HL-60 (cell line): ENCODE results near the gene STEAP3.
"Not testable (repeated sequence)": the region's sequence is repeated elsewhere in the genome, so short reads cannot be mapped to it uniquely, and the experiment has no call there.

Experiments used
- DNase-seq, 2 experiments: peaks; one replicate each; pipeline ENCODE4 v3.0.0-alpha.2; 2010 to 2020; ENCODE audit warnings: low read depth in 1 of 2, low spot score in 1 of 2
- H3K27ac ChIP-seq: fragments of 250-450 bp; sonication (Bioruptor Pico); replicated peaks from 2 replicates; pipeline ENCODE4 v1.5.1; 2020; ENCODE audit warnings: mild to moderate bottlenecking, moderate library complexity
- H3K27me3 ChIP-seq: fragments of 250-450 bp; sonication (Bioruptor Pico); 2 replicates; pipeline ENCODE4 v1.5.1; 2021; ENCODE audit warnings: mild to moderate bottlenecking, moderate library complexity; ENCODE audit not compliant: insufficient read depth, poor library complexity, severe bottlenecking
- H3K4me3 ChIP-seq: replicated peaks from 2 replicates; pipeline ENCODE4 v1.5.1; 2011; ENCODE audit warnings: mild to moderate bottlenecking, control low read depth, low read length; ENCODE audit not compliant: insufficient read depth
- GABPA ChIP-seq: IDR thresholded peaks from 2 replicates; pipeline ENCODE4 v1.6.1; 2012; ENCODE audit warnings: low read depth
- POLR2AphosphoS5 ChIP-seq: IDR thresholded peaks from 2 replicates; pipeline ENCODE4 v1.6.1; 2012; ENCODE audit warnings: low read depth
- SPI1 ChIP-seq: IDR thresholded peaks from 2 replicates; pipeline ENCODE4 v1.6.1; 2012; ENCODE audit warnings: low read depth, mild to moderate bottlenecking, borderline replicate concordance
- TF ChIP-seq, protein P1 (sequence below): IDR thresholded peaks from one replicate; pipeline ENCODE4 v1.5.1; 2011; ENCODE audit warnings: low read length, control low read depth, inconsistent platforms; ENCODE audit not compliant: insufficient read depth
- TF ChIP-seq, protein P2 (sequence below): IDR thresholded peaks from 2 replicates; pipeline ENCODE4 v1.6.1; 2012; ENCODE audit warnings: low read depth; ENCODE audit not compliant: insufficient replicate concordance

The STEAP3 gene

DNA sequence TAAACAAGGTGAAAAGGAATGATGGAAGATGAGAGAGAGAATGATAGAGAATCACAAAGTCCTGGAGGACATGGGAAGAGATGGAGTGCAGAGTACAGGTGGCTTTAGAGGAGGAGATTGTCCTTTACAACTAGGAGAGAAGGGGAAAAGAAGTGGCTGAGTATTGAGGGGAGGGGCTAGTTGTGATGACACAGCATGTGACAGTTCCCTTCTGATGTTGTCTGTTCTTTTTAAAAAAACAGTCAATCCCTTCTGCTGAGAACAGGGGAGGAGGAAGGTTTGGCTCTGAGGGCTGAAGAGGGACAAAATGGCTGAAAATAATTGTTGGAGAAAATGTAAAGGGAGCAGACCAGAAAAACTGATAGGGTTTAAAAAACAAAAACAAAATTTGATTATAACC lies 44.0 kb downstream of the STEAP3 start:
- H3K4me3 ChIP-seq: no peak overlapping the region

DNA sequence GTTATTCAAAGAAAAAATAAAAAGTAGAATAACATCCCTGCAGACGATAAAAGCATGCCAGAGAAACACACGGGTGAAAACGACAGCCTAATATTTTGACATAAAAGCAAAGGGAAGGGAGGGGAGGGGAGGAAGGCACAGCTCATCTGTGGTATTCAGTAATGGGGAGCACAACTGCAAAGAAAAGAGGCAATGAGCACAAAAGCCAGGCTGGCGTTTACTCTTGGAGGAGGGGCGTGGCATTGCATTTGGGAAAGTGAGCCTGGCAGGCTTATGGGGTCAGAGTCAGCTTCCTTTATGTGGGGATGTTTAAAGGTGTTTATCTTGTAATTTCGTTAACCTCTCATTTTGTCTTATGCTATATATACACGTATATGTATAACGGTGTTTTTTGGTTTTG lies 53.2 kb downstream of the STEAP3 start:
- no peak overlapping the region for H3K4me3 ChIP-seq
- TF ChIP-seq SPI1 (no peak), POLR2AphosphoS5 (no peak), GABPA (no peak)
- TF ChIP-seq, protein P1, sequence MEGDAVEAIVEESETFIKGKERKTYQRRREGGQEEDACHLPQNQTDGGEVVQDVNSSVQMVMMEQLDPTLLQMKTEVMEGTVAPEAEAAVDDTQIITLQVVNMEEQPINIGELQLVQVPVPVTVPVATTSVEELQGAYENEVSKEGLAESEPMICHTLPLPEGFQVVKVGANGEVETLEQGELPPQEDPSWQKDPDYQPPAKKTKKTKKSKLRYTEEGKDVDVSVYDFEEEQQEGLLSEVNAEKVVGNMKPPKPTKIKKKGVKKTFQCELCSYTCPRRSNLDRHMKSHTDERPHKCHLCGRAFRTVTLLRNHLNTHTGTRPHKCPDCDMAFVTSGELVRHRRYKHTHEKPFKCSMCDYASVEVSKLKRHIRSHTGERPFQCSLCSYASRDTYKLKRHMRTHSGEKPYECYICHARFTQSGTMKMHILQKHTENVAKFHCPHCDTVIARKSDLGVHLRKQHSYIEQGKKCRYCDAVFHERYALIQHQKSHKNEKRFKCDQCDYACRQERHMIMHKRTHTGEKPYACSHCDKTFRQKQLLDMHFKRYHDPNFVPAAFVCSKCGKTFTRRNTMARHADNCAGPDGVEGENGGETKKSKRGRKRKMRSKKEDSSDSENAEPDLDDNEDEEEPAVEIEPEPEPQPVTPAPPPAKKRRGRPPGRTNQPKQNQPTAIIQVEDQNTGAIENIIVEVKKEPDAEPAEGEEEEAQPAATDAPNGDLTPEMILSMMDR: no peak
- TF ChIP-seq, protein P2, sequence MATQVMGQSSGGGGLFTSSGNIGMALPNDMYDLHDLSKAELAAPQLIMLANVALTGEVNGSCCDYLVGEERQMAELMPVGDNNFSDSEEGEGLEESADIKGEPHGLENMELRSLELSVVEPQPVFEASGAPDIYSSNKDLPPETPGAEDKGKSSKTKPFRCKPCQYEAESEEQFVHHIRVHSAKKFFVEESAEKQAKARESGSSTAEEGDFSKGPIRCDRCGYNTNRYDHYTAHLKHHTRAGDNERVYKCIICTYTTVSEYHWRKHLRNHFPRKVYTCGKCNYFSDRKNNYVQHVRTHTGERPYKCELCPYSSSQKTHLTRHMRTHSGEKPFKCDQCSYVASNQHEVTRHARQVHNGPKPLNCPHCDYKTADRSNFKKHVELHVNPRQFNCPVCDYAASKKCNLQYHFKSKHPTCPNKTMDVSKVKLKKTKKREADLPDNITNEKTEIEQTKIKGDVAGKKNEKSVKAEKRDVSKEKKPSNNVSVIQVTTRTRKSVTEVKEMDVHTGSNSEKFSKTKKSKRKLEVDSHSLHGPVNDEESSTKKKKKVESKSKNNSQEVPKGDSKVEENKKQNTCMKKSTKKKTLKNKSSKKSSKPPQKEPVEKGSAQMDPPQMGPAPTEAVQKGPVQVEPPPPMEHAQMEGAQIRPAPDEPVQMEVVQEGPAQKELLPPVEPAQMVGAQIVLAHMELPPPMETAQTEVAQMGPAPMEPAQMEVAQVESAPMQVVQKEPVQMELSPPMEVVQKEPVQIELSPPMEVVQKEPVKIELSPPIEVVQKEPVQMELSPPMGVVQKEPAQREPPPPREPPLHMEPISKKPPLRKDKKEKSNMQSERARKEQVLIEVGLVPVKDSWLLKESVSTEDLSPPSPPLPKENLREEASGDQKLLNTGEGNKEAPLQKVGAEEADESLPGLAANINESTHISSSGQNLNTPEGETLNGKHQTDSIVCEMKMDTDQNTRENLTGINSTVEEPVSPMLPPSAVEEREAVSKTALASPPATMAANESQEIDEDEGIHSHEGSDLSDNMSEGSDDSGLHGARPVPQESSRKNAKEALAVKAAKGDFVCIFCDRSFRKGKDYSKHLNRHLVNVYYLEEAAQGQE: no peak
- H3K27me3 ChIP-seq: no peaks in the 10 kb centered on the region
- DNase-seq: no peak
- H3K27ac ChIP-seq: no peak overlapping the region

More for the DNA sequence above, 44.0 kb downstream of the STEAP3 start:
- DNase-seq: peak in 1 of 2 experiments; percentile 14
- TF ChIP-seq POLR2AphosphoS5 (no peak), SPI1 (no peak), GABPA (no peak)
- TF ChIP-seq, protein P2: no peak
- TF ChIP-seq, protein P1: no peak
- H3K27me3 ChIP-seq: no peaks in the 10 kb centered on the region
- no peak overlapping the region for H3K27ac ChIP-seq

DNA sequence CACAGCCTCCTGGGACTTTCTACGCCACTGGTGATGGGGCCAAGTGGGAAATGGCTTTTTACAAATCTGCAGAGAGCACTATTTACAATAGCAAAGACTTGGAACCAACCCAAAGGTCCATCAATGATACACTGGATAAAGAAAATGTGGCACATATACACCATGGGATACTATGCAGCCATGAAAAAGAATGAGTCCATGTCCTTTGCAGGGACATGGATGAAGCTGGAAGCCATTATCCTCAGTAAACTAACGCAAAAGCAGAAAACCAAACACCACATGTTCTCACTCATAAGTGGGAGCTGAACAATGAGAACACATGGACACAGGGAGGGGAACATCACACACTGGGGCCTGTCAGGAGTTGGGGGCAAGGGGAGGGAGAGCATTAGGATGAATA lies 54.8 kb downstream of the STEAP3 start:
- DNase-seq, H3K27ac ChIP-seq, H3K4me3 ChIP-seq, H3K27me3 ChIP-seq: not testable (repeated sequence)

DNA sequence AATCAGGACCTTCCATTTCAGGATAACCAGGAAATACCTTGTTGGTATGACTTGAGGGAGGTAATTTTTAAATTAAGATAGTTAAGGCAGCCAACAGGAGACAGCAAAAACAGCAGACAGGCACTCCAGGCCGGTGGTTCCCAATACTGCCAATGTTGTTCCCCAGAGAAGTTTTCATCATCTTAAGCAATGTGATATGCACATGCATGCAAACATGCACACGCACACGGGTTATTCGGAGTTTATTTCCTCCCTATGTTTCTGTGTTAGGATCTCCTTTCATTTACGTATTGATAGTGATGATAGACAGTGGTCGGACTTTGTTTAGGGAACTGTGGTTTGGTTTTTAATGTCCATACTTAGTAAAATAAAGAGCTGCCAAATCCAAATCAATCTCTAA lies 55.3 kb downstream of the STEAP3 start:
- Histone ChIP-seq H3K4me3 (no peak overlapping the region), H3K27me3 (no peaks in the 10 kb centered on the region), H3K27ac (no peak overlapping the region)
- DNase-seq: no peak
- TF ChIP-seq, protein P1: no peak
- TF ChIP-seq GABPA: no peak
- no peak for TF ChIP-seq POLR2AphosphoS5
